Putamen (tissue), 1 donor: Measurements from ENCODE around the gene PRKAG2.
"Not testable (repeated sequence)": the region's sequence is repeated elsewhere in the genome, so short reads cannot be mapped to it uniquely, and the experiment has no call there.

ENCODE experiments used
- DNase-seq: peaks from one replicate; pipeline ENCODE4 v3.0.0-alpha.2; 2016; ENCODE audit warnings: low spot score

Gene PRKAG2

DNA sequence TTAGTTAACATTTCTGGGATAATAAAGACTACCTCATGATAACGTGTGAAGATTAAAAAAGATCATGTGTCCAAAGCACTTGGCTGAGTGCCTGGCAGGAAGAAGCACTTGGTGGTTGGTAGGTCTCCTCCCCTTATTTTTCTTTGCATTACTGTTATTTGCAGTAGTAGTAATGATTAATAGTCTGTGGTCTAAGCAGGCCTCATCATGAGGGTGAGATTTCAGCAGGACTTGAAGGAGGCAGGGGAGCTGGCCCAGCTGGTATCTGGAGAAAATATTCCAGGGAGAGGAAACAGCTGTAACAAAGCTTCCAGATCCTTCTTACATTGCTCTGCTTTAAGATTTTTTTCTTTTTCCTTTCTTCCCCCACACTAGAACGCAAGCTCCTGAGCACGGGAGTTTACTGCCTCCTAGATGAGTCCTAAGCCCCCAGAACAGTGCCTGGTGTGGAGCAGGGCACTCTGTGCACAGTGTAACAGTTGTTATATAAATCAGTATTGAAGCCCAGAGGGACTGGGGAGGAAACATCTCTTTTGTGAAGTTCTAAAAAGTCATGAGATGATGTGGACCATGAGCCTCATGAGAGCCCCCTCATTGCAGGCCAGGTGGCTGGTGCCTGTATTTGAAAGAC is 326.1 kb downstream of the PRKAG2 start:
- DNase-seq = no peak

- no peak for DNase-seq
These were observed 327.3 kb downstream of the PRKAG2 start for GRCh38 chr7:151549644-151550043.

DNA sequence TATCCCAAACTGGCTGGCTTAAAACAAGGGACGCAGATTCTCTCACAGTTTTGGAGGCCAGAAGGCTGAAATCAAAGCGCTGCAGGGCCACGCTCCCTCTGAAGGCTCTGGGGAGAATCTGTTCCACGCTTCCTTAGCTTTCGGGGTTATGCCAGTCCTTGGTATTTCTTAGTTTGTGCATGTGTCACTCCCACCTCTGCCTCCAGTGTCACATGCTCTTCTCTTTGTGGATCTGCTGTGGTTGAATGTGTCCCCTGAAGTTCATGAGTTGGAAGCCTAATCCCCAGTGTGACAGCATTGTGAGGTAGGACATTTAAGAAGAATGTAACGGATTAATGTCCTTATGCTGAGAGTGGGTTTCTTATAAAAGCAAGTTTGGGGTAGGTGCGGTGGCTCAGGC is 327.8 kb downstream of the PRKAG2 start:
- DNase-seq = peak; percentile 33

- DNase-seq = no peak
These were observed 332.7 kb downstream of the PRKAG2 start for GRCh38 chr7:151544183-151544582.

- DNase-seq = no peak
These were observed 334.2 kb downstream of the PRKAG2 start for GRCh38 chr7:151542606-151543130.

GRCh38 chr7:151541709-151542499 is 335.0 kb downstream of the PRKAG2 start:
- DNase-seq = no peak

- DNase-seq = no peak
These were observed 336.8 kb downstream of the PRKAG2 start for GRCh38 chr7:151540146-151540545.

DNA sequence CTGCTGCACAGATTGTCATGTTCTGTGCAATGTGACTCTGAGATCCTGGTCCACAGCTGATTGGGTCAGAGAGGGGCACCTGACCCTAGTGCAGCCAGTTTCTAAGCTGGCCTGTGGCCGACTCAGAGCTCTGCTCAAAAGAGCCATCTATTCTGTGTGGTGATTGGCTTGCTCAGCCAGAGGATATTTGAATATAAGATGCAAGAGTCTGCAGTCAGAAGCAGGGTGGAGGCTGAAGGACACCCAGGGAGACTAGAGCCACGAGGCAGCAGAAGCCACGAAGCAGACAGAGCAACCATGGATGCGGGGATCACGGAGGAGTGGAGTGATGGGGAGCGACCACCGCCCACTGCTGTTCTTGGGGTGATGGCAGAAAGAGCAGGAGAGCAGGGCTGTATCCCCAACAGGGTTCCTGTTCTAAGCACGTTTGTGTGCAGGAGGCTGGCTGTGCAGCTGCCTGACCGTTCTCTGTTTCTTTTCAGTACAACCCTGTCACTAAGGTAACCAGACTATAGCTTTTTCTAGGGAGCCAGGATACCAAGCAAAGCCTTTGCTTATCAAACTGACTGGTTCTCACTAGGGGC is 337.7 kb downstream of the PRKAG2 start:
- DNase-seq = peak; percentile 45

DNA sequence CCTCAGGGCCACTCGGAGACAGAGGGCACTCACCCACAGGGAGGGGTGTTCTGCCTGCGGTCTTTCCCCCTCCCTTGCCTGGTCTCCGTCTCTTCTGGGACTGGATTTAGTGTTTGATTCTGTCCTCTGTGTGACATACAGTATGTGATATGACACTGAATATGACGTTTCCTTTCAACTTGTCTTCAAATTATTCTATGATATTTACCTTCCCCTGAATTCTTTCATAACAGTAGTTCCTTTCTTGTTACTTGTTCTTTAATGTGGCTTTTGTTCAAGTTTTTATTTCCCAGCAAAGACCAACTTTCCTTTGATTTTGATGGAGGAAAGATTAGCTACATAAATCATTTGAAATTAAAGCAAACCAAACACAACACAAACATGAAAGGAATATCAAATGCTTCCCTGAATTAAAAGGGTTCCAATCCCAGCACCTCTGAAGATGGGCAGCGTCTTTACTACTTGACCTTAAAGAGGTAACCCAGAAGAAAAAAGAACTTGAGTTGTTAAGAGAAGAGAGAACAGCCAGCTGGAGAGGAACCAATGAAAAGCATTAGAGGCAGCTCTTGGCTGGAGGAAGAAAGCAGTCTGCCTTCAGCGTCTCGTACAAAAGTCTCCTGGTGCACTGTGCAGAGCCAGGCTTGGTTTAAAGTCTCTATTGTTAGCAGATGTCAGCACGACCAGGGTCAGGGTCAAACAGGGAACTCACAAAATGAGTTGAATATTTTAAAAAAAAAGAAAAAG is 338.9 kb downstream of the PRKAG2 start:
- DNase-seq = peak; percentile 63

DNA sequence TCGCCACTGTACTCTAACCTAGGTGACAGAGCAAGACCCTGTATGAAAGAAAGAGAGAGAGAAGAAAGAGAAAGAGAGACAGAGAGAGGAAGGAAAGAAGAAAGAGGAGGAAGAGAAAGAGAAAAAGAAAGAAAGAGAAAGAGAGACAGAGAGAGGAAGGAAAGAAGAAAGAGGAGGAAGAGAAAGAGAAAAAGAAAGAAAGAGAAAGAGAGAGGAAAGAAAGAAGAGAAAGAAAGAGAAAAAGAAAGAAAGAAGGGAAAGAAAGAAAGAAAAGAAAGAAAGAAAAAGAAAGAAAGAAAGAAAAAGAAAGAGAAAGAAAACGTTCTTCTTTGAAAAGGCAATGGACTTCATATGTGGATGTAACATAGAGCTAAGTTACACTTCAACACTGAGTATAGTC is 340.7 kb downstream of the PRKAG2 start:
- DNase-seq = not testable (repeated sequence)

- no peak for DNase-seq
These were observed 347.1 kb downstream of the PRKAG2 start for GRCh38 chr7:151529842-151530241.

DNA sequence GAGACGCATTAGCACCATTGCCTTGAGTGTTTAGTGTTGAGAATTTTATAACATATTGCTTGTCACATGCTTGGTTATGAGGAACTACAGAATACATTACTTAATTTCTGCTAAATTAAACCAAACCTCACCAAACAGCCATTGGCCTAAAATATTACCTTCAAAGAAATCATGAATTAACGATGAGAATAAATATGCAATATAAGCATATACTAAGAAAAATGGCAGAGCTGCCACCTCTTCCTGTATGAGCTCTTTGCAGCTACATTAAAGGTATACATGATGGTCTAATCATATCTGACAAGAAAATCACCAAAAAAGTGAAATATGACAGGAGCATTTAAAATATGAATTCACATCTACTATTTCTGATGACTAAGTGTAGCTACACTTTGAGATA is 352.1 kb downstream of the PRKAG2 start:
- no peak for DNase-seq

GRCh38 chr7:151524331-151524730 is 352.6 kb downstream of the PRKAG2 start:
- DNase-seq = no peak

DNA sequence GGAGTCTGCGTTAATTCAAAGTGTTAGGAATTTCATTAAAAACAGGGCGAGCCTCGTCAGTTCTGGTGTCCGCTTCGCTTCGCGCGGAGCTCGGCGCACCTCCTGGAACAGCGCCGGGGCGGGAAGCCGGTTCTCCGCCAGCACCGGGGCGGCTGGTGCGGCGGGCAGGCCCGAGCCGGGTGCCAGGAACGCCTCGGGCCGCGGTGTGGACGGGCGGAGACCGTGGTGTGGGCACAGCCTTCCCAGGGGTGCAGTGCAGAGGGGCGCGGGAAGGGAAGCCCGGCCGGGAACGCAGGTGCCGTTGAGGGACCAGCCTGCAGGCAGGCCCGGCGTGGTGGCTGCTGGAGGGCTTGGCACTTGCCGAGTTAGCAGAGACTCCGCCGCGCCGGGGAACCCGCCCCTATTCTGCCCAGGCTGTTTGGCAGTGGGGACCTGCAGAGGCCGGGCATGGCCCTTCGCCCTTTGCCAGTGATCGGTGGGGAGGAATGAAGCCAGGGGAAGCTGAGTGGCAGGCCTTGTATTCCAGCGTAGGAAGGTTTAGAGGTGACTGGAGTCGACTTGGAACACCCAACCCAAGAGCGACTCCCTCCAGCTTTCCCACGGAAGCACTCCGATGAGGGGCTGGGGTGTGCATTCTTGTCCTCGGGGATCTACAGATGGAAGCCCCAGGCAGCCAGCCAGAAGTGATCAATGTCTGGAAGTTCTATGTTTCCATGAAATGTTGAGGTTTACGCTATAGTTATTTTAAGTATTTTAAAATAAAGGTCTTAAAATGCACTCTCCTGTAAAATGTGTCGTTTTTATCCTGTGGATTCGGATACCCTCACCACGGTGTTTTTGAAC is 356.3 kb downstream of the PRKAG2 start:
- DNase-seq = peak; percentile 31

GRCh38 chr7:151519765-151520418 is 357.0 kb downstream of the PRKAG2 start, which contains the start of gene RHEB:
TSS of gene RHEB (minus strand) at chr7:151519895. CDS start at chr7:151519511, 384 bp downstream.
- DNase-seq = peak; percentile 97

GRCh38 chr7:151518947-151519764 is 357.8 kb downstream of the PRKAG2 start:
- DNase-seq = peak; percentile 41

DNA sequence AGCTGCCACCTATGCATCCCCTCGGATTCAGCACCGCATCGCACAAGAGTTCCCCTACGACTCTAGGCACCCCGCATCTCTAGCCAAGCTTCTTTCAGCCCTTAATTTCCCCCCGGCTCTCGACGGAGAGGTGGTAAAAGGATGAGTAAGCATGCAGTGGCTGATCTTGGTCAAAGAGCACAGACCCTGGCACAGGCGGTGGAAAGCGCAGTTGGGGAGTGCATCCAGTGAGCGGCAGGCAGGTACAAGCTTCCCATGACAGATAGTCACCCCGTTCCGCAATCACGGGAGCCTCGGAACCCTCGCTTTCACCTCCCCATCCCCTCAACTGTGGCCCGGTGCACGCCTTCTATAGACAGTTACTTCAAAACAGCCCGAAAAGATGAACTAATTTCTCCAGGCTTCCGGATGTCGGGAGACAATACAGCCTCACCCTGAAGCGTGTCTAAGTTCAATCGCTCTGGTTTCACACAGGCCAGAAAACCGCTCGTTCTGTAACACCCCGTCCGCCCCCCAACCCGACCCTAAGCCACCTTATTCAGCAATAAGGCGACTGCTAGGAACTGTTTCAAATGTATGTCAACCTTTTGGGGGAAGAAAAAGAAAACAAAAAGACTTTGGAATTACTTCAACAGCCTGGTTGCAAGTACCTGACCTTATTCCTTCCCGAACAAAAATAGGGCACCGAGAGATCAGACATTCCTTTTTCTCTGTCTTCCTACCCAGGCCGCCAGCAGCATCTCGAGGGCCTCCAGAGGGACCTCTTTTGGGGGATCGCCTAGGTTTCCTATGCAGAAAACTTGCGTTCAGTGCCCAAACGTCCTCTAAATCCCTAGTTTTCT is 358.6 kb downstream of the PRKAG2 start:
- DNase-seq = no peak

- DNase-seq = no peak
These were observed 359.3 kb downstream of the PRKAG2 start for GRCh38 chr7:151517601-151518104.

DNA sequence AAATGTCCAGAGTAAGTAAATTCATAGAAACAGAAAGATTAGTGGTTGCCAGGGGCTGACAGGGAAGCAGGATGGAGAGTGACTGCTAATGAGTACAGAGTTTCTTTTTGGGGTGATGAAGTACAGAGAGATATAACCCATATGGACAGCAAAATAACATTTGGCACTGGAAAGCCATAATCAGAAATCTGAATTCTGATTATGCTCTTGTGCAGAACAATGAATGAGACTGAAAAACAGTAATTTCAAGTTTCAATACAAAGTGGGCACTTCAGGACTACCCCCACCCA is 361.7 kb downstream of the PRKAG2 start:
- no peak for DNase-seq
